ENCODE data around the gene ETV3.

- TF ChIP-seq CTCF (IDR thresholded peaks at IDR 0.05; ENCODE audit: low read depth, low read length, poor library complexity, severe bottlenecking) (no peak), EZH2phosphoT487 (IDR thresholded peaks at IDR 0.05; ENCODE audit: borderline replicate concordance, low read length) (no peak)
Measured at GRCh38 chr1:157110686-157111085, 27.5 kb downstream of the ETV3 start.
